HepG2 (cell line): ENCODE data around the gene IRX2. TPM values are rescaled to one million over a fixed set of nuclear protein-coding genes. Genes with fewer than 3 reads are reported as not detected.
A peak's percentile ranks its signal among the peaks of the same experiment; 100 is the strongest.

Experiments used
- ATAC-seq: fragments of 200-7000 bp; cut with Tn5 transposase; 3 replicates; pipeline ENCODE4 v1.9.1; 2020; ENCODE audit warnings: mild to moderate bottlenecking, moderate library complexity
- BruUV-seq: library from RNA; stranded (reverse); fragments of 400-500 nt; replicated peaks from 2 replicates; lab custom pipeline; 2021; lab: Mats Ljungman, UMichigan
- CTCF ChIA-PET: fragments of 300-600 bp; formaldehyde crosslinking; extraction: SDS; loops from one replicate; lab custom pipeline; 2021; ENCODE audit warnings: low total read pairs, inconsistent platforms, low intra/inter-chr PET ratio; lab: Yijun Ruan, JAX
- POLR2A ChIA-PET: fragments of 350-600 bp; sonication (Branson Sonifier 250); formaldehyde crosslinking; loops from one replicate; lab custom pipeline; 2020; ENCODE audit warnings: antibody characterized with exemption, inconsistent platforms; lab: Yijun Ruan, JAX
- DNase-seq: peaks from one replicate; pipeline ENCODE4 v3.0.0-alpha.2; 2015; ENCODE audit warnings: low spot score
- FAIRE-seq: peaks from 3 replicates; lab custom pipeline; 2011; peaks lifted over from hg19 to GRCh38; lab: Jason Lieb, UNC
- H2AFZ ChIP-seq: one replicate; pipeline ENCODE4 v1.6.1; 2011; ENCODE audit warnings: low read length, inconsistent platforms
- H3K27ac ChIP-seq: fragments of 300-600 bp; 3 replicates; pipeline ENCODE4 v1.8.0; 2011; ENCODE audit warnings: mixed run types, mild to moderate bottlenecking, mixed read lengths, low read length, inconsistent platforms; ENCODE audit not compliant: insufficient read depth; ENCODE audit errors: extremely low read length
- H3K27me3 ChIP-seq, 2 experiments: fragments of 200-600 bp in 1 of 2; 2 replicates in 1 of 2; 3 replicates in 1 of 2; pipeline versions ENCODE4 v1.6.0 to v1.8.0; 2011; ENCODE audit warnings: low read length in 2 of 2, mild to moderate bottlenecking in 2 of 2, moderate library complexity in 2 of 2, inconsistent platforms in 1 of 2; ENCODE audit not compliant: insufficient read depth in 2 of 2, control insufficient read depth in 1 of 2
- H3K36me3 ChIP-seq, 2 experiments: fragments of 200-600 bp in 1 of 2; replicated peaks in 1 of 2; 2 replicates in 1 of 2; 3 replicates in 1 of 2; pipeline versions ENCODE4 v1.5.1 to v1.8.0; 2011; ENCODE audit warnings: low read length in 2 of 2, inconsistent platforms in 1 of 2; ENCODE audit not compliant: insufficient read depth in 2 of 2, control insufficient read depth in 1 of 2
- H3K4me1 ChIP-seq: 2 replicates; pipeline ENCODE4 v1.5.1; 2012; ENCODE audit warnings: low read length, inconsistent platforms; ENCODE audit not compliant: insufficient read depth
- H3K4me2 ChIP-seq: 2 replicates; pipeline ENCODE4 v1.6.0; 2011; ENCODE audit warnings: low read depth, low read length, inconsistent platforms
- H3K4me3 ChIP-seq, 3 experiments: fragments of 200-600 bp in 1 of 3; sonication (generic), shearing (Covaris generic) in 1 of 3; replicated peaks in 1 of 3; 2 replicates each; pipeline ENCODE4 v1.5.1; 2011 to 2016; ENCODE audit warnings: low read length in 3 of 3, inconsistent platforms in 2 of 3, low read depth in 2 of 3, mild to moderate bottlenecking in 2 of 3, control low read depth in 1 of 3, mixed read lengths in 1 of 3; ENCODE audit not compliant: insufficient read depth in 1 of 3
- H3K79me2 ChIP-seq: one replicate; pipeline ENCODE4 v1.6.1; 2011; ENCODE audit warnings: low read length, inconsistent platforms; ENCODE audit not compliant: insufficient read depth
- H3K9ac ChIP-seq: 2 replicates; pipeline ENCODE4 v1.6.0; 2011; ENCODE audit warnings: mild to moderate bottlenecking, low read depth, low read length, inconsistent platforms; ENCODE audit not compliant: insufficient read depth
- H3K9me3 ChIP-seq: 2 replicates; pipeline ENCODE4 v1.5.1; 2012; ENCODE audit warnings: mild to moderate bottlenecking, low read length
- H4K20me1 ChIP-seq: 2 replicates; pipeline ENCODE4 v1.6.0; 2011; ENCODE audit warnings: inconsistent platforms, mild to moderate bottlenecking, low read length, moderate library complexity; ENCODE audit not compliant: insufficient read depth
- ATF1 ChIP-seq: IDR thresholded peaks from 2 replicates; pipeline ENCODE4 v1.6.1; 2016; ENCODE audit warnings: mild to moderate bottlenecking, control low read depth
- NFIB ChIP-seq: sonication (generic); formaldehyde crosslinking; IDR thresholded peaks from 2 replicates; pipeline ENCODE4 v1.9.0; 2021; ENCODE audit warnings: missing genetic modification reagents, mild to moderate bottlenecking, borderline replicate concordance
- SOX5 ChIP-seq: IDR thresholded peaks from 2 replicates; pipeline ENCODE4 v1.6.1; 2016; ENCODE audit warnings: borderline replicate concordance
- SUZ12 ChIP-seq: fragments of 150-350 bp; IDR thresholded peaks from 2 replicates; pipeline ENCODE4 v1.6.1; 2014; ENCODE audit warnings: low read depth, low read length
- ZFYVE20 ChIP-seq: sonication (generic); formaldehyde crosslinking; IDR thresholded peaks from 2 replicates; pipeline ENCODE4 v1.8.0; 2023; ENCODE audit warnings: low read depth, mild to moderate bottlenecking, moderate library complexity, missing genetic modification reagents, borderline replicate concordance
- ZMYM4 ChIP-seq: sonication (generic); formaldehyde crosslinking; IDR thresholded peaks from 2 replicates; pipeline ENCODE4 v1.8.1; 2023; ENCODE audit warnings: mild to moderate bottlenecking, missing genetic modification reagents
- ZNF879 ChIP-seq: sonication (generic); formaldehyde crosslinking; IDR thresholded peaks from 2 replicates; pipeline ENCODE4 v1.8.1; 2023; ENCODE audit warnings: missing genetic modification reagents
- WGBS: methylation state at CpG from one replicate; pipeline ENCODE4 v1.1.6; 2017; ENCODE audit warnings: low lambda C conversion rate; 5-methylcytosine and 5-hydroxymethylcytosine counted together
- in situ Hi-C: cut with HindIII; loops from 2 replicates; pipeline ENCODE4 v1.10.0; 2017; ENCODE audit warnings: low pct_unique_long_range_greater_than_20kb; ENCODE audit not compliant: extremely low pct_ligation_motif_present
- intact Hi-C: fragments of 100-400 bp; cut with micrococcal nuclease; formaldehyde crosslinking; loops from one replicate; pipeline ENCODE4 v1.10.0; 2022; ENCODE audit not compliant: unreplicated experiment
- polyA plus RNA-seq, 8 experiments: library from polyadenylated mRNA; depleted of rRNA in 3 of 8; stranded (reverse) in 7 of 8; unstranded in 1 of 8; fragments of >200 nt; fragmentation: Illumina TruSeq in 4 of 8; extraction: Trizol in 4 of 8; gene quantifications; 2 replicates each; pipeline versions ENCODE4 v1.2.1 to v1.2.3, GENCODE V29; 2011 to 2016; ENCODE audit warnings: low read depth in 4 of 8, missing spikeins in 1 of 8, mixed read lengths in 1 of 8; ENCODE audit not compliant: insufficient read depth in 1 of 8
- total RNA-seq, 5 experiments: library from RNA; depleted of rRNA; stranded (reverse); fragments of >200 nt; fragmentation: Illumina TruSeq; extraction: Trizol; gene quantifications; 2 replicates each; pipeline ENCODE4 v1.2.3, GENCODE V29; 2016; ENCODE audit warnings: low read depth in 1 of 5
- TF ChIP-seq, protein P1 (sequence below): sonication (generic); formaldehyde crosslinking; IDR thresholded peaks from 2 replicates; pipeline ENCODE4 v1.5.1; 2020; ENCODE audit warnings: mild to moderate bottlenecking, missing genetic modification reagents, borderline replicate concordance
- TF ChIP-seq, protein P2 (sequence below): sonication (generic); formaldehyde crosslinking; IDR thresholded peaks from 2 replicates; pipeline ENCODE4 v1.5.0; 2020; ENCODE audit warnings: mild to moderate bottlenecking, missing genetic modification reagents
- TF ChIP-seq, protein P3 (sequence below): sonication (generic); formaldehyde crosslinking; IDR thresholded peaks from 2 replicates; pipeline ENCODE4 v1.4.0; 2020; ENCODE audit warnings: missing genetic modification reagents, borderline replicate concordance
- TF ChIP-seq, protein P4 (sequence below): sonication (generic); formaldehyde crosslinking; IDR thresholded peaks from 2 replicates; pipeline ENCODE4 v1.5.0; 2020; ENCODE audit warnings: missing genetic modification reagents
- TF ChIP-seq, protein P5 (sequence below): IDR thresholded peaks from 2 replicates; pipeline ENCODE4 v1.6.1; 2016

IRX2 gene
- total and polyA plus RNA-seq, 2 of the 13 experiments (the other 11 are each of a cell fraction or from before 2014, with no cell fraction given), result not detected

DNA sequence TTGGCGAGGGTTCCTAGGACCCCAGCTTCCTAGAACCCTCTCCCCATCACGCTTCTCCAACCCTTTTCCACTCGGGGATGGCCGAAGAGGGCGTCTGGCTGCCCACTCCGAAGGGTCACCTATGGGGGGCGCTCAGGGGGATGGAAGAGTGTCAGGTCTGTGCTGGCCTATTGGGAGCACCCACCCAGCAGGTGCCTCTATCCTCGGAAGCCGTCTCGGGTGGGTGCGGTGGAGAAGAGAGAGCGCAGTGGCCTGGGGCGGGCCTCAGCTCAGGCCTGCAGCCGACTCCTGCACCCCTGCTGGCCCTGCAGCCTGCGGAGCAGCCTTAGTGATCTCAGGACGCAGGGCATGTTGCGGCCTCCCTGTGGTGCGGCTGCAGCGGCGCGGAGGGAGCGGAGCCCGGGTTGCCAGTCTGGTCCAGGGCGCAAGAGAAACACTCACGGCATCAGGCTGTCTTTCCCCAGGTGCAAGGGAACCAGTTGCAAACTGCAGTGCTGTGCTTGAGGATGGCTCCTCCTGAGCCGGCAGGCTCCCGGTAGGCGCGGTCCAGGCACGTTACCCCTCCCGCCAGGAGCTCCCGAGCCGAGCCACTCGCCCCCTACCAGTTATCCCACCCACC lies 1.5 kb upstream of the IRX2 start:
- BruUV-seq, result no TSS peak
- H3K27ac ChIP-seq, result no peak overlapping the region
- H3K9ac ChIP-seq, result no peak overlapping the region
- no peaks in the 10 kb centered on the region for H4K20me1 ChIP-seq
- POLR2A ChIA-PET, result no interaction called here
- intact Hi-C loops, result no loop called here
- H3K4me1 ChIP-seq, result no peaks in the 10 kb centered on the region
- H3K36me3 ChIP-seq, result no peaks in the 10 kb centered on the region
- no peak overlapping the region for H2AFZ ChIP-seq
- no peak overlapping the region for H3K4me2 ChIP-seq
- CTCF ChIA-PET, result no interaction called here
- no peaks in the 10 kb centered on the region; the same call in 1 of the 2 replicates for H3K9me3 ChIP-seq
- no peaks in the 10 kb centered on the region for H3K79me2 ChIP-seq
- 30% methylated on average over 13 of the region's 34 CpGs for WGBS
- ATAC-seq, result peak; percentile 34; the same call in 1 of the 3 replicates
- in situ Hi-C loops, result no loop called here
- no peak overlapping the region for H3K4me3 ChIP-seq
- DNase-seq, result no peak
- peaks cover 0 to 29% of the 10 kb centered on the region in 2 experiments; a peak in 4 of 5 replicates for H3K27me3 ChIP-seq
- no peak for FAIRE-seq
- TF ChIP-seq, protein P1, sequence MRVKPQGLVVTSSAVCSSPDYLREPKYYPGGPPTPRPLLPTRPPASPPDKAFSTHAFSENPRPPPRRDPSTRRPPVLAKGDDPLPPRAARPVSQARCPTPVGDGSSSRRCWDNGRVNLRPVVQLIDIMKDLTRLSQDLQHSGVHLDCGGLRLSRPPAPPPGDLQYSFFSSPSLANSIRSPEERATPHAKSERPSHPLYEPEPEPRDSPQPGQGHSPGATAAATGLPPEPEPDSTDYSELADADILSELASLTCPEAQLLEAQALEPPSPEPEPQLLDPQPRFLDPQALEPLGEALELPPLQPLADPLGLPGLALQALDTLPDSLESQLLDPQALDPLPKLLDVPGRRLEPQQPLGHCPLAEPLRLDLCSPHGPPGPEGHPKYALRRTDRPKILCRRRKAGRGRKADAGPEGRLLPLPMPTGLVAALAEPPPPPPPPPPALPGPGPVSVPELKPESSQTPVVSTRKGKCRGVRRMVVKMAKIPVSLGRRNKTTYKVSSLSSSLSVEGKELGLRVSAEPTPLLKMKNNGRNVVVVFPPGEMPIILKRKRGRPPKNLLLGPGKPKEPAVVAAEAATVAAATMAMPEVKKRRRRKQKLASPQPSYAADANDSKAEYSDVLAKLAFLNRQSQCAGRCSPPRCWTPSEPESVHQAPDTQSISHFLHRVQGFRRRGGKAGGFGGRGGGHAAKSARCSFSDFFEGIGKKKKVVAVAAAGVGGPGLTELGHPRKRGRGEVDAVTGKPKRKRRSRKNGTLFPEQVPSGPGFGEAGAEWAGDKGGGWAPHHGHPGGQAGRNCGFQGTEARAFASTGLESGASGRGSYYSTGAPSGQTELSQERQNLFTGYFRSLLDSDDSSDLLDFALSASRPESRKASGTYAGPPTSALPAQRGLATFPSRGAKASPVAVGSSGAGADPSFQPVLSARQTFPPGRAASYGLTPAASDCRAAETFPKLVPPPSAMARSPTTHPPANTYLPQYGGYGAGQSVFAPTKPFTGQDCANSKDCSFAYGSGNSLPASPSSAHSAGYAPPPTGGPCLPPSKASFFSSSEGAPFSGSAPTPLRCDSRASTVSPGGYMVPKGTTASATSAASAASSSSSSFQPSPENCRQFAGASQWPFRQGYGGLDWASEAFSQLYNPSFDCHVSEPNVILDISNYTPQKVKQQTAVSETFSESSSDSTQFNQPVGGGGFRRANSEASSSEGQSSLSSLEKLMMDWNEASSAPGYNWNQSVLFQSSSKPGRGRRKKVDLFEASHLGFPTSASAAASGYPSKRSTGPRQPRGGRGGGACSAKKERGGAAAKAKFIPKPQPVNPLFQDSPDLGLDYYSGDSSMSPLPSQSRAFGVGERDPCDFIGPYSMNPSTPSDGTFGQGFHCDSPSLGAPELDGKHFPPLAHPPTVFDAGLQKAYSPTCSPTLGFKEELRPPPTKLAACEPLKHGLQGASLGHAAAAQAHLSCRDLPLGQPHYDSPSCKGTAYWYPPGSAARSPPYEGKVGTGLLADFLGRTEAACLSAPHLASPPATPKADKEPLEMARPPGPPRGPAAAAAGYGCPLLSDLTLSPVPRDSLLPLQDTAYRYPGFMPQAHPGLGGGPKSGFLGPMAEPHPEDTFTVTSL, result no peak
- TF ChIP-seq SOX5 (CRISPR knock-in tag) (no peak), ATF1 (CRISPR knock-in tag) (no peak), ZNF879 (no peak), SUZ12 (no peak), ZFYVE20 (CRISPR knock-in tag) (no peak), ZMYM4 (CRISPR knock-in tag) (no peak), NFIB (CRISPR knock-in tag) (no peak)
- TF ChIP-seq, protein P2, sequence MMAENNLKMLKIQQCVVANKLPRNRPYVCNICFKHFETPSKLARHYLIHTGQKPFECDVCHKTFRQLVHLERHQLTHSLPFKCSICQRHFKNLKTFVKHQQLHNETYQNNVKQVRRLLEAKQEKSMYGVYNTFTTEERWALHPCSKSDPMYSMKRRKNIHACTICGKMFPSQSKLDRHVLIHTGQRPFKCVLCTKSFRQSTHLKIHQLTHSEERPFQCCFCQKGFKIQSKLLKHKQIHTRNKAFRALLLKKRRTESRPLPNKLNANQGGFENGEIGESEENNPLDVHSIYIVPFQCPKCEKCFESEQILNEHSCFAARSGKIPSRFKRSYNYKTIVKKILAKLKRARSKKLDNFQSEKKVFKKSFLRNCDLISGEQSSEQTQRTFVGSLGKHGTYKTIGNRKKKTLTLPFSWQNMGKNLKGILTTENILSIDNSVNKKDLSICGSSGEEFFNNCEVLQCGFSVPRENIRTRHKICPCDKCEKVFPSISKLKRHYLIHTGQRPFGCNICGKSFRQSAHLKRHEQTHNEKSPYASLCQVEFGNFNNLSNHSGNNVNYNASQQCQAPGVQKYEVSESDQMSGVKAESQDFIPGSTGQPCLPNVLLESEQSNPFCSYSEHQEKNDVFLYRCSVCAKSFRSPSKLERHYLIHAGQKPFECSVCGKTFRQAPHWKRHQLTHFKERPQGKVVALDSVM, result no peak
- TF ChIP-seq, protein P3, sequence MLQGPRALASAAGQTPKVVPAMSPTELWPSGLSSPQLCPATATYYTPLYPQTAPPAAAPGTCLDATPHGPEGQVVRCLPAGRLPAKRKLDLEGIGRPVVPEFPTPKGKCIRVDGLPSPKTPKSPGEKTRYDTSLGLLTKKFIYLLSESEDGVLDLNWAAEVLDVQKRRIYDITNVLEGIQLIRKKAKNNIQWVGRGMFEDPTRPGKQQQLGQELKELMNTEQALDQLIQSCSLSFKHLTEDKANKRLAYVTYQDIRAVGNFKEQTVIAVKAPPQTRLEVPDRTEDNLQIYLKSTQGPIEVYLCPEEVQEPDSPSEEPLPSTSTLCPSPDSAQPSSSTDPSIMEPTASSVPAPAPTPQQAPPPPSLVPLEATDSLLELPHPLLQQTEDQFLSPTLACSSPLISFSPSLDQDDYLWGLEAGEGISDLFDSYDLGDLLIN, result no peak
- TF ChIP-seq, protein P4, sequence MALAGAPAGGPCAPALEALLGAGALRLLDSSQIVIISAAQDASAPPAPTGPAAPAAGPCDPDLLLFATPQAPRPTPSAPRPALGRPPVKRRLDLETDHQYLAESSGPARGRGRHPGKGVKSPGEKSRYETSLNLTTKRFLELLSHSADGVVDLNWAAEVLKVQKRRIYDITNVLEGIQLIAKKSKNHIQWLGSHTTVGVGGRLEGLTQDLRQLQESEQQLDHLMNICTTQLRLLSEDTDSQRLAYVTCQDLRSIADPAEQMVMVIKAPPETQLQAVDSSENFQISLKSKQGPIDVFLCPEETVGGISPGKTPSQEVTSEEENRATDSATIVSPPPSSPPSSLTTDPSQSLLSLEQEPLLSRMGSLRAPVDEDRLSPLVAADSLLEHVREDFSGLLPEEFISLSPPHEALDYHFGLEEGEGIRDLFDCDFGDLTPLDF (CRISPR knock-in tag), result no peak
- TF ChIP-seq, protein P5, sequence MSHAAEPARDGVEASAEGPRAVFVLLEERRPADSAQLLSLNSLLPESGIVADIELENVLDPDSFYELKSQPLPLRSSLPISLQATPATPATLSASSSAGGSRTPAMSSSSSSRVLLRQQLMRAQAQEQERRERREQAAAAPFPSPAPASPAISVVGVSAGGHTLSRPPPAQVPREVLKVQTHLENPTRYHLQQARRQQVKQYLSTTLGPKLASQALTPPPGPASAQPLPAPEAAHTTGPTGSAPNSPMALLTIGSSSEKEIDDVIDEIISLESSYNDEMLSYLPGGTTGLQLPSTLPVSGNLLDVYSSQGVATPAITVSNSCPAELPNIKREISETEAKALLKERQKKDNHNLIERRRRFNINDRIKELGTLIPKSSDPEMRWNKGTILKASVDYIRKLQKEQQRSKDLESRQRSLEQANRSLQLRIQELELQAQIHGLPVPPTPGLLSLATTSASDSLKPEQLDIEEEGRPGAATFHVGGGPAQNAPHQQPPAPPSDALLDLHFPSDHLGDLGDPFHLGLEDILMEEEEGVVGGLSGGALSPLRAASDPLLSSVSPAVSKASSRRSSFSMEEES (CRISPR knock-in tag), result no peak
